ENCODE measurements around the gene GATAD2A.

The GATAD2A gene

GRCh38 chr19:19422156-19422555 is 16.7 kb downstream of the GATAD2A start:
- DNase-seq = no peak

- no peak for DNase-seq
These were observed 17.8 kb downstream of the GATAD2A start for GRCh38 chr19:19423322-19423721.

GRCh38 chr19:19425170-19425875 is 19.8 kb downstream of the GATAD2A start:
- no peak for DNase-seq

DNA sequence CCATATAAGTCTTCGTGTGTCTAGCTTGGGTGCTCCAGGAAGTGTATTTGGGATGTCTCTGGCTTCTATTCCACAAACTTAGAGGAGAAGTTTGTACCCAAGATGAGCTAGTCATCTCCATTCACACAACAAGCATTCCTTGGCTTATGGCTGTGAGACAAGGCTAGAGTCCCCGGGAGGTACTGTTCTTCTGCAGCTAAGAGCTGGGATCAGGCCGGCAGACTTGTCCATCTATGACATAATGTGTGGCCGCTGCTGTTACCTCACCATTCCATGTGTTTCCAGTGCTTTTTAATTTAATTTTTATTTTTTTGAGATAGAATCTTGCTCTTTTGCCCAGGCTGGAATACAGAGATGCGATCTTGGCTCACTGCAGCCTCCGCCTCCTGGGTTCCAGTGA is 20.7 kb downstream of the GATAD2A start:
- DNase-seq = no peak

DNA sequence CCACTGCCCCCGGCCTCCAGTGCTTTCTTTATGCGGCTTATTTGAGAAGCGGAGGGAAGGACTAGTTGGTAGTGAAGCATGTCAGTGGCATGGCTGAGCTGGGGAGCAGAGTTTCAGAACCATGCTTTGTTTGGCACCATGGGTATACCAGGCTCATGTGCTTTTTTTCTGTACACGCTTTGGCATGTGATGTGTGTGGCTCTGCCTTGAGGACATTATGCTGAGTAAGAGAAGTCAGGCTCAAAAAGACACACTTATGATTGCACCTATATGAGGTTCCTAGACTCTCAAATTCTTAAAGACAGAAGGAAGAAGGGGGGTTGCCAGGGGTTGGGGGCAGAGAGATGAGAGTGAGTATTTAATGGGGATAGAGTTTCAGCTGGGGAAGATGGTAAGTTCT is 21.3 kb downstream of the GATAD2A start:
- no peak for DNase-seq

GRCh38 chr19:19427302-19427701 is 21.8 kb downstream of the GATAD2A start:
- no peak for DNase-seq

DNA sequence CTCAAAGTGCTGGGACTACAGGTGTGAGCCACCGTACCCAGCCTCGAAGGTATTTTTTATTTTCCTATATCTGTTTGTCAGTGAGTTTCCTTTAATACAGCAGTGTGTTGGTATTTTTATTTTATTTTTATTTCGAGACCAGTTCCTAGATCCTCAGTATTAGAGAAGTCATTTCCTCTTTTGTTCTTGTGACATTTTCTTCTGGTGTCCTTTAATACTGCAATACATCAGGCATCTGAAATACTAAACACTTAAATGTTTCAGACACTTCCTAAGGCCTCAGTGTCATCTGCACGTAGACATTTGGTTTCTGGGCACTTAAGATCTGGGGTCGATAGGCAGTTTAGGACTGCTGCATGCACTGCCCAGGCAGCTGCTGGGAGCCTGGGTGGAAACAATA is 22.5 kb downstream of the GATAD2A start:
- no peak for DNase-seq

DNA sequence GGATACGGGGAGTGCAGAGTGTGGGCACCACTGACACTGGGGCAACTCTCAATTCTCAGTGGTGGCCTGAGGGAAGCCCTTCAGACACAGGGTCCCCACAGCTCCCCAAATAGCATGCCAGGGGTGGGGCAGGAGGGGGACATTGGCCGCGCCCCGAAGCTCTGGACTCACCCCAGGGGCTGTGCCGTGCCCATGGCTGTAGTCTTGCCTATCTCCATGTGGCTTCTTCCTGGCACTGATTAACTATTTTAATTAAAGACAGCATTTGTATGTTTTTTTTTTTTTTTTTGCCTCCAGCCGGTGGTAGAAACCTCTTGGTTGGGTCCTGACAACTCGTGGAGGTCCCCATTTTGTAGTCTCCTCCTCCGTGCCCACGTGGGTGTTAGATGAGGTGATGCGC is 23.3 kb downstream of the GATAD2A start:
- DNase-seq = no peak

GRCh38 chr19:19429361-19429760 is 23.9 kb downstream of the GATAD2A start:
- no peak for DNase-seq

- no peak for DNase-seq
These were observed 27.3 kb downstream of the GATAD2A start for GRCh38 chr19:19432732-19433131.

DNA sequence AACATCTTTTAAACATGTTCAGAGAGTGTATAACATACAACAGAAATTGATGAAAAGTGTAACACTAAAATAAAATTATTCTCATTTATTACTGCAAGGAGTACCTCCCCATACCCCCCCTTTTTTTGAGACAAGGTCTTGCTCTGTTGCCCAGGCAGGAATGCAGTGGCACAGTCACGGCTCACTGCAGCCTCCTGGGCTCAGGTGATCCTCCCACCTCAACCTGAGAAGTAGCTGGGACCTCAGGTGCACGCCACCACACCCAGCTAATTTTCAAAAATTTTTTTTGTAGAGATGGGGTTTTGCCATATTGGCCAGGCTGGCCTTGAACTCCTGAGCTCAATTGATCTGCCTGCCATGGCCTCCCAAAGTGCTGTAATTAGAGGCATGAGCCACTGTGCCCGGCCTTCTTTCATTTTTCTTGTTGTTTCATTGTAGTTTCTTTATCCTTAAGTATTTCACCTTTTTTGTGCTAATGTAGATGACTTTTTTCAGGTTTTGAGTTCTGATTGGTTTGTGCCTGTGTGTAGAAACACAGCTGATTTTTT is 28.3 kb downstream of the GATAD2A start:
- DNase-seq = no peak

DNA sequence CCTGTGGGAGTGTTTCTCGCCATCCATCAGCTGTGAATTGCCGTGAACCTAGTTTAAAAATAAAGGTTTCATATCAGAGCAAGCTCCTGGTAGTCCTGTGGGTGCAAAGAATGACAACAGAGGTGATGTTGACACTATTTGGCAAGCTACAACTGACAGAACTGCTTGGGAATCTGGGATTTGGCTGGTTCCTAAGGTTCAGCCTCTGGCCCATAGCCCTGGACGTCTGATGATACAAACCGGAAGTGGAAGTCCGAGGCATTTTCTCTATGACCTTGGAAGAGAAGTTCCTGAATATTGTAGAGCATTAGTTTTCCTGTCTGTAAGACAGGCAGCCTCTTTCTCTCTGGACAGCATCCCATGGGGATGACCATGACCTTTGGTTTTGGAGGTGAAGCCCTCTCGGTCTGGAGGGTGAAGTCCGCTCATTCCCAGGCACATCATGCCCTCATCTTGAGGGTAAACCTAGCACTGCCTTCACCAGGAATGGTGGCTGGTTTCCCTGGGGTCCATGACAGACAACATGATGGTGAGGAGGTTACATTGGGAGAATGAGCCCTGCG is 29.1 kb downstream of the GATAD2A start:
- no peak for DNase-seq

- DNase-seq = no peak
These were observed 30.7 kb downstream of the GATAD2A start for GRCh38 chr19:19436137-19436691.

DNA sequence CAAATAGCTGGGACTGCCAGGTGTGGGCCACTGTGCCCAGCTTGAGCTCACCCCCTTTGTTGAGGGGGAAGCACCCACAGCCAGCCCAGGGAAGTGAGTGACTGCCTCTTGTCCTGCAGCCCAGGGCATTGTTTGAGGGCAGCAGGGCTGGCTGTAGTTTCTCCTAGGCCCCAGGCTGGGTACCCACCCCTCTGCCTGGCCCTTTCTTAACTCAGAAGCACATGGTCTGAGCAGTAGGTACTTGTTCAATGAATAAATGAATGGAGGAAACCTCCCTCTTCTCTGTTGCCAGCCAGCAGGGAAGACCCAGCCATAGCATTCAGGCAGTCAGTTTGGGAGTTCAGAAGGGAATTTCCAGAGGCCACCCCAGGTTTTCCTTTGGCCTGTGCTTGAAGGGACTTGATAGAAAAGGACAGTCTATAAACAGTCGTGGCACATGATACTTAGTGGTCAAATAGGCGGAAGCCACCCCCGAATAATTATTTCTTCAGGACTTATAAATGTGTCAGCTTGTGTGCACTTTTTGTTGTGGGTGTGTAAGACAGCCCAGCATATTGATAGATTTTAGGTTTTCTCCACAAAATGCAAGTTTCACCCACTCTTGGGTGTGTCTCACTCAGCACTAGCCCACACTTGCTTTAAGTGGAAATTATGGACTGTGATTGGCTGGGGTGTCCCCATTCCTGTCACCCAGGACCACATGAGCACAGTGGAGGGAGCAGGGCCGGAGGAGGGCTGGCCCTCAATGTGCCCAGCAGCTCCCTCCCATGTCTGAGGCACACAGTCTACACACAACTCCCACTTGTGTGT is 33.1 kb downstream of the GATAD2A start:
- no peak for DNase-seq

GRCh38 chr19:19439176-19439482 is 33.7 kb downstream of the GATAD2A start:
- DNase-seq = no peak

- no peak for DNase-seq
These were observed 37.8 kb downstream of the GATAD2A start for GRCh38 chr19:19443283-19443682.

GRCh38 chr19:19443902-19444680 is 38.6 kb downstream of the GATAD2A start:
- no peak for DNase-seq

DNA sequence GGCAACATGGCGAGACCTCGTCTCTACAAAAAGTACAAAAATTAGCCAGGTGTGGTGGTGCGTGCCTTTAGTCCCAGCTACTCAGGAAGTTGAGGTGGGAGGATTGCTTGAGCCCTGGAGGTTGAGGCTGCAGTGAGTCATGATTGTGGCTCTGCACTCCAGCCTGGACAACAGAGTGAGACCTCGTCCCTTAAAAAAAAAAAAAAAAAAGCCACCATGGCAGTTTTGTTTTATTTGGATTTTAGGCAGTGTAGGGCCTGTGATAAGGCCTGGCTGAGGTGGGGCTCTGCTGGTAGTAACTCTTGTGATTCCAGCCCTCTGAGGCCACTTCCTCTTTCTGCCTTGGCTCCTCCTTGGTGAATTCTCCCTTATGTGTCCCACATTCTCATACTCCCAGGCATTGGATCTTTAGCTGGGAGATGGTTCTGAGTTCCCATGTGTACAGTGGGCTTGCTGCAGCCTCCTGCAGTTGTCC is 39.2 kb downstream of the GATAD2A start:
- peak; percentile 45 for DNase-seq

- no peak for DNase-seq
These were observed 39.8 kb downstream of the GATAD2A start for GRCh38 chr19:19445288-19445687.

GRCh38 chr19:19445911-19446361 is 40.5 kb downstream of the GATAD2A start:
- DNase-seq = peak; percentile 17

- DNase-seq = no peak
These were observed 41.4 kb downstream of the GATAD2A start for GRCh38 chr19:19446655-19447437.

Measured in CD4-positive, alpha-beta T cell treated with Interleukin-17A for 4 hours (primary cell).